Mucosa of descending colon (tissue), 3 donors: ENCODE measurements around the gene SYNE2. TPM values are rescaled to one million over a fixed set of nuclear protein-coding genes. Genes with fewer than 3 reads are reported as not detected.

ENCODE experiments used
- ATAC-seq: fragments of 200-7000 bp; cut with Tn5 transposase; one replicate; pipeline ENCODE4 v1.9.1; 2020; ENCODE audit warnings: mild to moderate bottlenecking, moderate library complexity
- DNase-seq, 3 donors: peaks; one replicate each; pipeline ENCODE4 v3.0.0-alpha.2; 2020
- H3K36me3 ChIP-seq: fragments of 200-600 bp; one replicate; pipeline ENCODE4 v1.8.0; 2021; ENCODE audit warnings: low read depth, mild to moderate bottlenecking
- H3K4me1 ChIP-seq: fragments of 200-600 bp; one replicate; pipeline ENCODE4 v1.8.0; 2021; ENCODE audit warnings: low read depth, mild to moderate bottlenecking
- H3K4me3 ChIP-seq: fragments of 200-600 bp; one replicate; pipeline ENCODE4 v1.8.0; 2021; ENCODE audit warnings: mild to moderate bottlenecking
- H3K9me3 ChIP-seq: fragments of 200-600 bp; one replicate; pipeline ENCODE4 v1.8.0; 2021; ENCODE audit warnings: mild to moderate bottlenecking
- intact Hi-C, 2 donors: fragments of 100-400 bp; cut with DNase I in 1 of 2; cut with micrococcal nuclease in 1 of 2; formaldehyde crosslinking; loops; one replicate each; pipeline versions ENCODE4 v1.11.0 to v1.11.1; 2022; cut with DNase I, micrococcal nuclease
- total RNA-seq, 3 donors: library from RNA; stranded (reverse); fragmentation: NEBNext Ultra II Directional in 2 of 3; extraction: Animal tissue kit (Norgen Biotek cat#: 25700) in 2 of 3; gene quantifications; one replicate each; pipeline versions ENCODE4 v1.2.1 to v1.2.4, GENCODE V29; 2021 to 2023
- TF ChIP-seq, protein P1 (sequence below): fragments of 200-600 bp; IDR thresholded peaks from one replicate; pipeline ENCODE4 v1.8.0; 2022; ENCODE audit warnings: antibody characterized with exemption, mild to moderate bottlenecking
- donor health status: DM: no; HTN: no; CAD: no; lungs with moderate emphysema.
- donor health status: DM: no; HTN: no; CAD: no.
- donor health status: DM: no; HTN: yes; CAD: no.

SYNE2 gene
- total RNA-seq, 3 donors from 2014 or later: 104 to 215 (median 174) TPM

GRCh38 chr14:64193821-64194220, 341.0 kb downstream of the SYNE2 start:
- DNase-seq: no peak
- no peaks in the 10 kb centered on the region for H3K4me1 ChIP-seq
- intact Hi-C loops: no loop called here
- H3K9me3 ChIP-seq: no peaks in the 10 kb centered on the region
- TF ChIP-seq, protein P1, sequence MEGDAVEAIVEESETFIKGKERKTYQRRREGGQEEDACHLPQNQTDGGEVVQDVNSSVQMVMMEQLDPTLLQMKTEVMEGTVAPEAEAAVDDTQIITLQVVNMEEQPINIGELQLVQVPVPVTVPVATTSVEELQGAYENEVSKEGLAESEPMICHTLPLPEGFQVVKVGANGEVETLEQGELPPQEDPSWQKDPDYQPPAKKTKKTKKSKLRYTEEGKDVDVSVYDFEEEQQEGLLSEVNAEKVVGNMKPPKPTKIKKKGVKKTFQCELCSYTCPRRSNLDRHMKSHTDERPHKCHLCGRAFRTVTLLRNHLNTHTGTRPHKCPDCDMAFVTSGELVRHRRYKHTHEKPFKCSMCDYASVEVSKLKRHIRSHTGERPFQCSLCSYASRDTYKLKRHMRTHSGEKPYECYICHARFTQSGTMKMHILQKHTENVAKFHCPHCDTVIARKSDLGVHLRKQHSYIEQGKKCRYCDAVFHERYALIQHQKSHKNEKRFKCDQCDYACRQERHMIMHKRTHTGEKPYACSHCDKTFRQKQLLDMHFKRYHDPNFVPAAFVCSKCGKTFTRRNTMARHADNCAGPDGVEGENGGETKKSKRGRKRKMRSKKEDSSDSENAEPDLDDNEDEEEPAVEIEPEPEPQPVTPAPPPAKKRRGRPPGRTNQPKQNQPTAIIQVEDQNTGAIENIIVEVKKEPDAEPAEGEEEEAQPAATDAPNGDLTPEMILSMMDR: no peak
- H3K4me3 ChIP-seq: no peak overlapping the region
- no peaks in the 10 kb centered on the region for H3K36me3 ChIP-seq
- no peak for ATAC-seq

GRCh38 chr14:64194404-64194803, 341.6 kb downstream of the SYNE2 start:
- intact Hi-C loops: no loop called here
- ATAC-seq (no peak), DNase-seq (no peak)
- TF ChIP-seq, protein P1: no peak
- Histone ChIP-seq H3K4me3 (no peak overlapping the region), H3K4me1 (no peaks in the 10 kb centered on the region), H3K36me3 (no peaks in the 10 kb centered on the region), H3K9me3 (no peaks in the 10 kb centered on the region)

GRCh38 chr14:64195199-64195598, 342.4 kb downstream of the SYNE2 start:
- intact Hi-C loops: no loop called here
- ATAC-seq: peak; percentile 57
- no peaks in the 10 kb centered on the region for H3K9me3 ChIP-seq
- H3K4me3 ChIP-seq: no peak overlapping the region
- H3K4me1 ChIP-seq: no peaks in the 10 kb centered on the region
- TF ChIP-seq, protein P1: no peak
- DNase-seq: no peak
- H3K36me3 ChIP-seq: no peaks in the 10 kb centered on the region

- intact Hi-C loops: no loop called here
- Histone ChIP-seq H3K4me3 (no peak overlapping the region), H3K9me3 (no peaks in the 10 kb centered on the region), H3K4me1 (no peaks in the 10 kb centered on the region), H3K36me3 (no peaks in the 10 kb centered on the region)
- TF ChIP-seq, protein P1: no peak
- no peak for DNase-seq
- no peak for ATAC-seq
These were observed 343.3 kb downstream of the SYNE2 start for GRCh38 chr14:64196056-64196455.

GRCh38 chr14:64196814-64197411, 344.1 kb downstream of the SYNE2 start:
- DNase-seq: peak in 2 of 3 donors; percentile 30 to 39

More at GRCh38 chr14:64196814-64197411, 344.1 kb downstream of the SYNE2 start:
- intact Hi-C loops: no loop called here
- Histone ChIP-seq H3K9me3 (no peaks in the 10 kb centered on the region), H3K36me3 (no peaks in the 10 kb centered on the region), H3K4me3 (no peak overlapping the region), H3K4me1 (no peaks in the 10 kb centered on the region)
- peak; percentile 23 for ATAC-seq
- TF ChIP-seq, protein P1: no peak
